HUES6 (cell line): ENCODE results near the gene UGT1A7.

Source experiments
- H3K27ac ChIP-seq: 2 replicates; pipeline ENCODE4 v1.7.0; 2013; ENCODE audit warnings: low read depth, mild to moderate bottlenecking, low read length, inconsistent platforms
- H3K27me3 ChIP-seq: 2 replicates; pipeline ENCODE4 v1.6.1; 2013; ENCODE audit warnings: low read length; ENCODE audit not compliant: control insufficient read depth, insufficient read depth
- H3K36me3 ChIP-seq: 2 replicates; pipeline ENCODE4 v1.6.1; 2013; ENCODE audit warnings: low read length; ENCODE audit not compliant: control insufficient read depth, insufficient read depth
- H3K4me1 ChIP-seq: 2 replicates; pipeline ENCODE4 v1.6.1; 2013; ENCODE audit warnings: low read length; ENCODE audit not compliant: control insufficient read depth, insufficient read depth
- H3K4me3 ChIP-seq: 2 replicates; pipeline ENCODE4 v1.5.1; 2013; ENCODE audit warnings: low read depth, low read length
- H3K9ac ChIP-seq: one replicate; pipeline ENCODE4 v1.6.1; 2013; ENCODE audit warnings: mild to moderate bottlenecking, low read length
- H3K9me3 ChIP-seq: 2 replicates; pipeline ENCODE4 v1.6.1; 2013; ENCODE audit warnings: low read depth, low read length; ENCODE audit not compliant: control insufficient read depth, insufficient read depth

UGT1A7 gene

DNA sequence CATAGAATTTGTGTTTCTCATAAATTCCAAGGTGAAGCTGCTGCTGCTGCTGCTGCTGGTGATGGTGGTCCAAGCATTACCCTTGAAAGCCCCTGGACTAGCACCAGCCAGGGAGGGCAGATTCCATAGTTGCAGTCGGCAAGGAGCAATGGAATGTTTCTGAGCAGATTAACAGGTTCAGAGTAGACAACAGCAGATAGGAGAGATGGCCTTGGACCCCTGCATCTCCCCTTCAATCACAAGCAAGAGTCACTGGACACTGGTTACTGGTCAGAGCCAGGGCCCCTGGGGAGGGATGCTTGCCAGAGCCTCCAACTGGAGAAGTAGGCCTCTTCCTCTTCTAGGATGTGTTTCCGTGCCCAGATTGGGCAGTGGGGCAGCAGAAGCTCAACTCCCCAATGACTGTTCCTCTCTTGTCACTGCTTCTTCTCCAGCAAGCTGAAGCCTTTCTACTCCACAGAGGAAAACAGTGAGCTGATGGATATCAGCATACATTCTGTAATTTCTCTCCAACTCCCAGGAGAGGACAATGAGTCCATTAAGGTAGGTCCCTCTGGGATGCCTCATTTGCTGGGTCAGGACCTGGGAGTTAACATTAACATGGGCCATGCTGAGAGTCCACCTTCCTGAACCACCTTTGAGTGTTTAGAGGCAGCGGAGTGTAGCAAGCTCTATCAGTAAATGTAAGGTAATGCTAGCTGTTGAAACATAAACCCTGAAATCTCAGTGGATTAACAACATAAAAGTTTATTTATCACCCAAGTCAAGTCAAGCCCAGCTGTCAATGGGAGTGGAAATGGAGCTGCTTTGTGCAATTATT is 131.7 kb downstream of the UGT1A7 start:
- Histone ChIP-seq H3K27me3 (no peaks in the 10 kb centered on the region), H3K9me3 (no peaks in the 10 kb centered on the region), H3K9ac (no peak overlapping the region), H3K36me3 (no peaks in the 10 kb centered on the region), H3K27ac (no peak overlapping the region), H3K4me1 (no peaks in the 10 kb centered on the region), H3K4me3 (no peak overlapping the region)

DNA sequence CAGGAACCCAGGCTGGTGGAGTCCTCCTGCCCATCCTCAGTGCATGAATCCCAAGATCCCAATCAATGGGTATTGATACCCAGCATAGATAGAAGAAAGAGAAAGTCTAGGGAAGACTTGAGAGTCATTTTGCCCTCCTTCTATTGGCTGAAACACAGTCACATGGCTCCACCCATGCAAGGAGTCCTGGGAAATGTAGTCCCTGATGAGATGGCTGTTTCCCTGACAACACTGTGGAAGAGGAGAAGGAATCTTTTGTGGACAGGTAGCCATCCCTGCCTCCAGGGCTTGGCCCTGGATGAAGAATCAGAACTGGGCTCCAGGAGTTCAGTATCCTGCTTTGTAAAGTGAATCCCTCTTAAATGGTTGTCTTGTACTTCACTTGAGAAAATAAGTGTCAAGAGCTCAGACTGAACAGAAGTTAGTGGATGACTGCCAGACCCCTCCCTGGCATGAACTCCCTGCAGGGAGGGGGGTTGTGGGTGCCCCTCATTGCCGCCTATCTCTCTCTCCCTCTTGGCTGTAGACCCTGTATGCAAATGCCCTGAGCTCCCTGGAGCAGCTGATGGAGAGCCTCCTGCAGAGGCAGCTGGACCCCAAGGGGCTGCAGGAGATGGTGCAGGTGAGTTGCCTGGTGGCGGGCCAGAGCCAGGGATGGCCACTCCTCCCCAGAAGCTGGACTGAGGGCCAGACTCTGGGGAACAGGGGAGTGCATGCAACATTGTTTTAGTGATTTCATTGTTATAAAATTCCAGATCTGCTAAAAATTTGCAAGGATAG is 132.5 kb downstream of the UGT1A7 start:
- H3K27me3 ChIP-seq, result no peaks in the 10 kb centered on the region
- H3K27ac ChIP-seq, result no peak overlapping the region
- H3K4me3 ChIP-seq, result no peak overlapping the region
- no peaks in the 10 kb centered on the region for H3K36me3 ChIP-seq
- H3K9ac ChIP-seq, result no peak overlapping the region
- H3K4me1 ChIP-seq, result no peaks in the 10 kb centered on the region
- no peaks in the 10 kb centered on the region for H3K9me3 ChIP-seq

DNA sequence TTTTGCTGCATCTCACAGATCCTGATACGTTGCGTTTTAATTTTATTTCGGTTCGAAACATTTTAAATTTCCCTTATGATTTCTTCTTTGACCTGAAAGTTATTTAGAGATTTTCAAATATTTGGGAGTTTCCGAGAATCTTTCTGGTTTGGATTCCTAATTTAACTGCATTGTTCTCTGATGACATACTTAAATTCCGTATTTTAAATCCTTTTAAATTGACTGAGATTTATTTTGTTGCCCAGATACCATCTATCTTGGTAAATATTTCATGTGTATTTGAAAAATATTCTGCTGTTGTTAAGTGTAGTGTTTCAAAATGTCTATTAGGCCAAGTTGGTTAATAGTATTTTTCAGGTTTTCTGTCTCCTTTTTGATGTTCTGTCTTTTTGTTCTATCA is 134.2 kb downstream of the UGT1A7 start:
- Histone ChIP-seq H3K9me3 (no peaks in the 10 kb centered on the region), H3K4me3 (no peak overlapping the region), H3K4me1 (no peaks in the 10 kb centered on the region), H3K27me3 (no peaks in the 10 kb centered on the region), H3K36me3 (no peaks in the 10 kb centered on the region), H3K27ac (no peak overlapping the region), H3K9ac (no peak overlapping the region)

DNA sequence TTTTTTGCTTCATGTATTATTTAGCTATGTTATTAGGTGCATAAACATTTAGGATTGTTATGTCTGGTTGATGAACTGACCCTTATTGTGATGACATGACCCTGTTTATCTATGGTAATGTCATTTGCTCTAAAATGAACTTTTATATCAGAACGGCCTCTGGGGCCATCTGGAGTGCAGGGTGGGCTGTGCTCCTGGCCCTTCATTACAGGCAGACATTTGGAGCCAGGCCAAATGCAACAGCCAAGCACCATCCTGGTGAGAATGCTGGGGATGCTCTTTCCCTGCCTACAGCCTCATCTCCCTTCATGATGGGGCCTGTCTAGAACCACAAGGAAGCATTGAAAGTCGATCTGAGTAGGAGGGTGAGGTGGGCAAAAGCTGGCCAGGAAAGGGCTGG is 134.6 kb downstream of the UGT1A7 start:
- H3K9ac ChIP-seq, result no peak overlapping the region
- H3K4me3 ChIP-seq, result no peak overlapping the region
- no peaks in the 10 kb centered on the region for H3K27me3 ChIP-seq
- H3K27ac ChIP-seq, result no peak overlapping the region
- H3K4me1 ChIP-seq, result no peaks in the 10 kb centered on the region
- no peaks in the 10 kb centered on the region for H3K36me3 ChIP-seq
- no peaks in the 10 kb centered on the region for H3K9me3 ChIP-seq

DNA sequence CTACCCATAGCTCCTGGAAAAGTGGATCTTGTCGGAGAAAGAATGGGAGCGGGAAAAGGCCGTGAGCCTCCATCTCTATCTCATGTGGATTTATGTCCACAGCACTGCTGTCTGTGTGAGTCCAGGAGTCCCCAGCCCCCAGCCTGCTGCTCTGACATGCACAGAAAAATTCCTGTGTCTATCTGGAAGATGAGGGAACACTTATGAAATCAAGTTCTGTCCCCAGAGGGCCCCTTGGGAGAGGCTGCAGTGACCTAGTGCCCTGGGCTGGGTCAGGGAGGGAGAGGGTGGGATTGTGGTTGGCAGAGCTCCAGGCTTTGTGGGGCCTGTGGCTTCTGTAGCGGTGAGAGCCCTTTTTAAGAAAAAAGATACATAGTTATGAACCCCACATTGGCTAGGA is 135.1 kb downstream of the UGT1A7 start:
- Histone ChIP-seq H3K4me3 (no peak overlapping the region), H3K4me1 (no peaks in the 10 kb centered on the region), H3K36me3 (no peaks in the 10 kb centered on the region), H3K27me3 (no peaks in the 10 kb centered on the region), H3K9me3 (no peaks in the 10 kb centered on the region), H3K27ac (no peak overlapping the region), H3K9ac (no peak overlapping the region)

DNA sequence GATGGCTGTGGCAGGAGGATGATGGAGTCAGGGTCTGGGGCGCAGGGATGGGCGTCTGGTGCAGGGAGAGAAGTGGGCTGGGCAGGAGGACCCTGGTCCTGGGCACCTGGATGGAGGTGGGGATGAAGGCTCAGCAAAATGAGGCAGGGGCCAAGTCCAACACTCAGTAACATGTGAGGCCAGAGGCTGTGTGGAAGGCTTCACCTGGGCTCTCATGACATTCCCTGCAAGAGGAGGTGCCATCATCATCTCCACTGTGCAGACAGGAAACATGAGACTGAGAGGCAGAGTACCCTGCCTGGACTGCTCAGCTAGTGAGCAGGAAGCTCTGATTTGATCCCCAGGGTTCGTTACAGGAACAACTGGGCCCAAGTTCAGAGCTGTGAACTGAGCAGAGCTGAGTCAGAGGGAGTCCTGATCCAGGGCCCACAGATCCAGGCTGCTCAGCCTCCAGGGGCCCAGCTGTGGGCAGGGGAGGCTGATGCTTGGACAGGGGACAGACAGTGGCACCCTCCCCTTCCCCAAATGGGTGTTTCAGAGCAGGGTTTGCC is 135.7 kb downstream of the UGT1A7 start:
- no peak overlapping the region for H3K4me3 ChIP-seq
- H3K36me3 ChIP-seq, result no peaks in the 10 kb centered on the region
- no peak overlapping the region for H3K27ac ChIP-seq
- H3K4me1 ChIP-seq, result no peaks in the 10 kb centered on the region
- no peaks in the 10 kb centered on the region for H3K27me3 ChIP-seq
- no peak overlapping the region for H3K9ac ChIP-seq
- H3K9me3 ChIP-seq, result no peaks in the 10 kb centered on the region

DNA sequence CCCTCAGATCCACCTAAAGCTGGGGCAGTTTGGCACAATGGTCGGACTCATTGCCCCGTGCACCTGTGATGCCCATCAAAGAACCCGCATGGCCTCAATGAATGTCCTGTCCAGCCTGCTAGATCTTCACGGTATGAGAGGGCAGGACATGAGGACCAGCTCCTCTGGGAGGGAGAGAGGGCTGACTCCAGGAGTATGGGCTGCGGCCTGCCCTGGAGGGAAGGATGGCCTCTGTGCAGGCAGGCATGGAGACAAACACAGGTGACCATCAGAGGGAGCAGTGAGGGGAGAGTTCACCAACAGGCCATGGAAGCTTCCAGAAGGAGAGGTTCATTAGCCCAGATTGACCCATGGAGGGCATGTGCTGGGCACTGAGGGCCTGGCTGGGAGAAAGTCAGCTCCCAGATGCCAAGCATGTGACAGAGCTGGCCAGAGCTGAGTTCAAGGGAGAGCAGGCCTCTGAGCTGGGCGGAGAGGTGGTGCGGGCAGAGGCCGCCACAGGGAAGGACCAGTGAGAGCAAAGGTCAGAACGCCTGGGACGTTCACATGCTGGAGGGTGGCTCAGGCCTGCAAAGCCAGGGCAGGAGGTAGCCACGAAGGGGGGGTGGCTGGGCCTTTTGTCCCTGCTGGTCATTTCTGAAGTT is 136.4 kb downstream of the UGT1A7 start:
- Histone ChIP-seq H3K27me3 (no peaks in the 10 kb centered on the region), H3K4me3 (no peak overlapping the region), H3K9me3 (no peaks in the 10 kb centered on the region), H3K9ac (no peak overlapping the region), H3K36me3 (no peaks in the 10 kb centered on the region), H3K4me1 (no peaks in the 10 kb centered on the region), H3K27ac (no peak overlapping the region)

DNA sequence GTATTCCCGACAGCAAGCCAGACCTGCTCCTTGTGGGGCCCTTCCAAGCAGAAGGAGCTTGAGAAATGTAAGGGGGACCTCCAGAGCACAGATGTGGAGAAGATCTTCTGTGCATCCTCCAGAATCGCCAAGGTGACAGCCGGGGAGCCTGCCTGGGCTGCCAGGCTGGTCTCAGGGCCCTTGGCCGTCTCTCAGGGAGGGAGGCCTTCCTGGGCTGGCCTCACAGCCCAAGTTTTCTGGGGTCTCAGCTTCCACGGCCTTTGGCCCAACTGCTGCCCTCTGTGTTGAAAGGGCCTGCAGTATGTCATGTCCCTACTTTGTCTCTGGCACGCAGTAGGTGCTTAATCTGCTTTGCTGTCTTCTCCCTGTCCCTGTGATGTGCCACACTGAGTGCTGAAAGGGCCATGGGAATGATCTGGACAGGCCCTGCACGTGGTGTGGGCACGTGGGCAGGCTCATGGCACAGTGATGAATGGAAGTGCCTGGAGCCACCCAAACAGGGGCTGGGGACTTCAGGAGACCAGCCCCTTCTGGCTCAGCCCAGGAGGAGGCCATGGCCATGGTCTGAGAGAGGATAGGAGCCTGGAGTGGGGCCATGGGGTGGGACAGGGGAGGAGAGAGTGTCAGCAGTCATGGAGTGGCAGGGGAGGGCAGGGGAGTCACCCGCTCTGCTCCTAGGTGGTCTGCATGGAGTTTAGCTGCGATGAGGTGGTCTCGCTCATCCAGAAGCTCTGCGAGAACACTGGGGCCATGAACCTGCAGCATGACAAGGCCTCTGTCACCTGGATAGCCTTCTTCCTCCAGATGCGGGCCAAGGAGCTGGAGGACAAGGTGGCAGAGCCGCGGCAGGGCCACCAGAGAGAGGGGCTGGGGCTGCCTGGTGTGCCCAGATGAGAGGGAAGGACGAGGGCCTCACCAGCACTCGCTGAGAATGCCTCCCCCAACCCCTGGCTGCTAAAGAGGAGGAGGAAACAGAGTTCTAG is 137.2 kb downstream of the UGT1A7 start:
- Histone ChIP-seq H3K9ac (no peak overlapping the region), H3K4me1 (no peaks in the 10 kb centered on the region), H3K27me3 (no peaks in the 10 kb centered on the region), H3K27ac (no peak overlapping the region), H3K36me3 (no peaks in the 10 kb centered on the region), H3K4me3 (no peak overlapping the region), H3K9me3 (no peaks in the 10 kb centered on the region)

DNA sequence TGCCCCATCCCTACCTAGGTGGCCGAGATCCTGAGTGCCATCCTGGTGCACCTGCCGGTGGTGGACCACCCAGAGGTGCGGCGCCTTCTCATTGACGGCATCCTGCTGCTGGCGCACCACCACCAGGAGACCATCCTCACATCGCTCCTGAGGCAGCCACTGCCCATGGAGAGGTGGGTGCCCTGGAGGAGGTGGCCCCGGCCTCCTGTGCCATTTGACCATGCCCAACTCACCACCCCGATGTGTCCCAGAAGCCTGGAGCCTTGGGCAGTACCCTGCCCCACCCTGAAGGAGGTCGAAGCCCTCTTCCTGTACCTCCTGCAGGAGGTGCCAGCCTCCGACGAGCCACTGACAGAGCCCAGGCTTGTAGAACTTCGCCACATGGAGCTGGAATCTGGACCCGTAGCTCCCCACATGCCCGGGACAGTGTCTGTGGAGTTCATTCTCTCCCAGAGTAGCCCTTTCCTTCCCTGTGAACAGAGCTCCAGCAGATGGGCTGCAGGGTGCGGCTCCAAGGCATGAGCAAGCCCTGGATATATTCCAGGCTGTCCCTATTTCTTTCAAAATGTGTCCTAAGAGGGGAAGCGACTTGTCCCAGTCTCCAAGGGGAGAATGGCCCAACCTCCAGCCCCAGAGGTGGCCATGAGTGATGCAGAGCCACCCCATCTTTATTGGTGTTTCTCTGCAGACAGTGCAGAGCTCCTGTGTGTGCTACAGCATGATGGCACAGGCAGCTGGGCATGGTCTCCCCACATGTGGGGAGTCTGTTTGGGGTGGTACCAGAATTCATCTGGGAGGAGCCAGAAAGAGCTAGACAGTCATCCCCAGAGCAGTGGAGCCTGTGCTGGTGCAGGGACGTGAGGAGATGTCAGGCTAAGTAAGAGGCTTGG is 138.4 kb downstream of the UGT1A7 start:
- Histone ChIP-seq H3K36me3 (no peaks in the 10 kb centered on the region), H3K4me1 (no peaks in the 10 kb centered on the region), H3K4me3 (no peak overlapping the region), H3K27ac (no peak overlapping the region), H3K27me3 (no peaks in the 10 kb centered on the region), H3K9me3 (no peaks in the 10 kb centered on the region), H3K9ac (no peak overlapping the region)

DNA sequence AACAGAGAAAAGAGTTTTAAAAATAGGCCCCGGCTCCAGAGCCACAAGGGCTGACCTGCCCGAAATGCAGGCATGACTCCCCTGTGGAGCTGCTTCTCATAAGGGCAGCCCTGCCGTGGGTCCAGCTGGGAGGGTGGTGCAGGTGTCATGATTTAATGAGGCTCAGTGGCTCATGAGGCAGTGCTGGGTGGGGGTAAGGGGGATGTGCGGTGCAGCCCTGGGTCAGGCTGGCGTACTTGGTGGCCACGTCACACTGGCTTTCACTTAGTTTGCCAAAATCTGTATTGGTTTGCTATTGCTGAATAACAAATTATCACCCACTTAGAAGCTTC is 139.0 kb downstream of the UGT1A7 start:
- H3K27me3 ChIP-seq, result no peaks in the 10 kb centered on the region
- no peak overlapping the region for H3K4me3 ChIP-seq
- H3K36me3 ChIP-seq, result no peaks in the 10 kb centered on the region

More for the DNA sequence above, 139.0 kb downstream of the UGT1A7 start:
- Histone ChIP-seq H3K27ac (no peak overlapping the region), H3K9me3 (no peaks in the 10 kb centered on the region), H3K4me1 (no peaks in the 10 kb centered on the region), H3K9ac (no peak overlapping the region)
